Hematopoietic multipotent progenitor cell treated with erythropoietin and hydrocortisone succinate and interleukin-3 and kit ligand, for 17 days (in vitro differentiated cells): ENCODE data around the gene APLNR.

Experiments
- DNase-seq: peaks from one replicate; pipeline ENCODE4 v3.0.0-alpha.2; 2015; ENCODE audit warnings: low spot score

The APLNR gene

GRCh38 chr11:57251491-57252104, 14.5 kb upstream of the APLNR start:
- DNase-seq = peak; percentile 73

- no peak for DNase-seq
Observed at GRCh38 chr11:57251037-57251436, 14.0 kb upstream of the APLNR start.

DNA sequence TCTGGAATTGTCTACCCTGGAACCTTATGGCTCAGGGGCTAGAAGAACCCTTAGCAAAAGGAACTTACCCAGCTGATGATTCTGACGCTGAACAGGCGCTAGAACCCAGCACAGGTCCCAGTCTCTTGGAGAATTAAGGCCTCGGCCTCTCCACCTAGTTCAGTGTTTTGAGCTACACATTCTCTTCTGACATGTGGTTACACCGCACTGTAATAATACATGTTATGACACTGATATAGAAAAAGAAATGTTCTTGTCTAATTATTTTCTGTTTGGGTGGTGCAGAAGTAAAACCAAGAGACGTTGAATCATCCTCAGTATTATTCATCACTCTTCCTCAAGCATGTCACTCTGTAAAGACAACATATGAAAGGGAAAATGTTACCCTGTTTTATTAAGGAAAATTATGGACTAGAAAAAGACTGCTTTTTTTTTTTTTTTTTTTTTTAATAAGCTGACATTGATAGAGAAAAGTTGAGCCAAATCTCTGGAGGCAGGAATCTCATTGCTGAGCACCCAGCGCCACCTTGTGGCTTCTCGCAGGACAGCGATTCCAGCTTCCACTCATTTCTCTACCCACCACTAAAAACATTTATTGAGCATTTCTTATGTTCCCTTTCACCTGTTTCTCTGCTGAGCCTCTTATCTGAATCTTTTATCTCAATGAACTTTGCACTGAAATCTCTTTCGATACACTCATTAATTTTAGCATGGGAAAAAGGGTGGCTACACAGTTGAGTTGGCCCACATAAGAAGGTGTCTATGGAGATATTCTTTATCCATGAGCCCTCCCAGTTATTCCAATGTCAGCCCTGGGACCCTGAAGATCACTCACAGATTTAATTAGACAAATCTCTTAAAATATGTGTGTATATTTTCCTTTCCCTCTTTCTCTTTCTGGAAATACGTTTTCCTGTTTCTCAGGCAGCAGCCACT, 12.6 kb upstream of the APLNR start:
- DNase-seq = peak; percentile 61

GRCh38 chr11:57248780-57249383, 11.8 kb upstream of the APLNR start:
- no peak for DNase-seq

GRCh38 chr11:57244911-57245310, 7.9 kb upstream of the APLNR start:
- DNase-seq = no peak

- no peak for DNase-seq
Observed at GRCh38 chr11:57241353-57241972, 4.4 kb upstream of the APLNR start.

GRCh38 chr11:57240757-57241156, 3.7 kb upstream of the APLNR start:
- no peak for DNase-seq

GRCh38 chr11:57240007-57240406, 3.0 kb upstream of the APLNR start:
- DNase-seq = no peak

DNA sequence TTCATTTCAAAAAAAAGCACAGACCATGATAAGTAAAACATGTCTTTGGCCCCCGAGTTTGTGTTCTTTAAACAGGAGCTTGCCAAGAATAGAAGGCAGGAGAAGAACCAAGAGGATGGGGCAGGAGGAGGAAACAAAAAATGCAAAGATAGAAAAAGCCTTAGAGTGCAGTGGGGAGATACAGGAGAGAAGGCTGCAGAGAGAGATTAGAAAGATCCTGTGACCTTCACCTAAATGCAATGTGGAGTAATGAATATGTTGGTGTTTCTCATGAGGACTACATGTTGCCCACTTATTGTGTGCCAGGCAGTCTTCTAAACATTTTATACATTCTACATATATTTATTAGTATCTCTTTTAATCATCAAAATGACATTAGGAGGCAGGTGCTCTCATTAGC, 2.3 kb upstream of the APLNR start:
- DNase-seq = no peak

DNA sequence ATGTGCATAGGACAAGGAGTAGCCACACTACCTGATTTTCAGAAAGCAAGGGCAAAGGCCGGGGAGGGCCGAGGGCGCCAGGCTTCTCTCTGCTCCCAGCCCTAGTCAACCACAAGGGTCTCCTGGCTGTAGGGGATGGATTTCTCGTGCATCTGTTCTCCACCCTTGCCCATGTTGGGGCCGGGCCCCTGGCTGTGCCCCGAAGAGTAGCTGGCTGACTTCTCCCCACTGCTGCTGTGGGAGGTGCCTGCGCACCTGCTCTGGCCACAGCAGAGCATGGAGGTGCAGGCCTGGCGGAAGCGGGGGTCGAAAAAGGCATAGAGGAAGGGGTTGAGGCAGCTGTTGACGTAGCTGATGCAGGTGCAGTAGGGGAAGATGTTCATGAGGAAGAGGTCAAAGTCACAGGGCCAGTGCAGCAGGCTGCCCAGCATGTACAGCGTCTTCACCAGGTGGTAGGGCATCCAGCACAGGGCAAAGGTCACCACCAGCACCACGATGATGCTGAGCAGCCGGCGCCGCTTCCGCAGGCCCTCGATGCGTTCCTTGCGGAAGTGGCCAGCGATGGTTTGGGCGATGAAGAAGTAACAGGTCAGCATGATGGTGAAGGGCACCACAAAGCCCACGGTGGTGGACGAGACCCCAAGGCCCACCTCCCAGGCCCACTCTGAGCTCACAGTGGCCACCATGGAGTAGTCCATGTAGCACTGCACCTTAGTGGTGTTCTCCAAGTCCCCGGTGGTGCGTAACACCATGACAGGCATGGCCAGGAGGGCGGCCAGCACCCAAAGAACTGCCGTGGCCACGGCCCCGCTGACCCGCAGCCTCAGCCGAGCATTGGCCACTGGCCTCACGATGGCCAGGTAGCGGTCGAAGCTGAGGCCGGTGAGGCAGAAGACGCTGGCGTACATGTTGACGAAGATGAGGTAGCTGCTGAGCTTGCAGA, 1.0 kb downstream of the APLNR start:
- no peak for DNase-seq

DNA sequence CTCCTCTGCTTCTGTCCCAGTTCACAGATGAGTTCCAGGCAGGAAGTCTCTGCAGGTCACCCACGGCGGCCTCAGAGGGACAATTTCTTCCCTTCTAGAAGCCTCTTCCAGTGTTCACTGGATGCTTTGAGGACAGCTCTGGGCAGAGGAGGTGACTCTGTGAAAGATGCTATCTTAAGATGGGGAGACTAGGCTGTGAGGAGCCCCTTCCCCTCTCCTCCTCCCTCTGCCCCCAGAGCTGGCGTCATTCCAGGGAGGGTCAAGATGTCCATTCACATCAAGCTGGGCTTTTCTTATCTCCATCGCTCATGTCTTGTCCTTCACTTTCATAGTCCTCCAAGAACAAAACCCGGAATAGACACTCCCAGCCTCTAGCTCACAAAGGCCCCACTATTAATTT, 3.3 kb downstream of the APLNR start:
- DNase-seq = no peak

GRCh38 chr11:57231539-57232253, 5.4 kb downstream of the APLNR start:
- DNase-seq = no peak

DNA sequence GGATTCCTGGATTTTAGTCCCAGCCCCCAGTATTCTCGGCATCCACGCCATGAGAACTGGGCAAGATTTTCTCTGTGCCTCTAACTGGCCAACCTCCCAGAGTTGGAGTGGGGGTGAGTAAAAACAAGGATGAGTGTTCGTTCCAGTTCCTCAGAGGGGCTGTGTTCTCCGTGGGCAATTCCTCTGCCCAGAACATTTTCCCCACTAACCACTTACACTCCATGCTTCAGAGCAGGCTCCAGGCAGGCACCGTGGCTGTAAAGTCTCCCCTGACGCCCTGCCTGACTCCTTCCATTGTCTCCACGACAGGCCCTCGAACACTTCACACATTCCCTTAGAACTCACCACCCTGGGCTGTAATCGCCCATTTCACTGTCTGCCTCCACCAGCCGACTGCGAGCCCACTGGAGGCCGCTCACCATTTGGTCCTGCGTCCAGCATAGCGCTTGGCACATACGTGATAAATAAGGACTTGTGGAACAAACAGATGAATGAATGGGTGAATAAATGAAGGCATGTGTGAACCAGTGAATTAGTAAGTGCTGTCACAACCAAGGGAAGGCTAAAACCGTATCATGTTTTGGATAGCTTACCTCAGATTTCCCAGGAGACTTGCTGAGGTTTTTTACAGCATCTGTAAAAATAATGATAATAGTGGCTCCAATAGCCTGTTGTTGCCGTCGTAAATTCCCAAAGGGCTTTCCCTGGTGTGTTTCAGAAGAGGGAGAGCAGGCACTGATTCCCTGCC, 6.1 kb downstream of the APLNR start:
- DNase-seq = no peak

- no peak for DNase-seq
Observed at GRCh38 chr11:57230316-57230715, 6.7 kb downstream of the APLNR start.

GRCh38 chr11:57228600-57228999, 8.4 kb downstream of the APLNR start:
- no peak for DNase-seq

DNA sequence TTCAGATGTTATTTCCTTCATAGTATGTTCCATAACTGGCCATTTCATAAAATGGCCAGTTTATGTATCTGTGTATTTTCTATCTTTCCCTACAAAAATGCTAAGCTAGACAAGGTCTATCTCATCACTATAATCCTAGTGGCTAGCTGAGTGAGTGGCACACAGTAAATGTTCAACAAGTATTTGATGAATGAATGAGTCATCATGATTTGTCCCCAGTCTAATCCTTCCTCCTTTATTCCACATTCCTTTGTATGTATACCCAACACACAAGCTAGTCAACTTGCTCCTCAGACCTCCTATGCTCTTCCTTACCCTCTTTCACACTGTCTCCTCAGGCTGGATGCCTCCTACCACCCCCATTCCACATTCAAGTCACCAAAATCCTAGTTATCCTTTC, 12.5 kb downstream of the APLNR start:
- no peak for DNase-seq

GRCh38 chr11:57224128-57224527, 12.9 kb downstream of the APLNR start:
- DNase-seq = no peak

DNA sequence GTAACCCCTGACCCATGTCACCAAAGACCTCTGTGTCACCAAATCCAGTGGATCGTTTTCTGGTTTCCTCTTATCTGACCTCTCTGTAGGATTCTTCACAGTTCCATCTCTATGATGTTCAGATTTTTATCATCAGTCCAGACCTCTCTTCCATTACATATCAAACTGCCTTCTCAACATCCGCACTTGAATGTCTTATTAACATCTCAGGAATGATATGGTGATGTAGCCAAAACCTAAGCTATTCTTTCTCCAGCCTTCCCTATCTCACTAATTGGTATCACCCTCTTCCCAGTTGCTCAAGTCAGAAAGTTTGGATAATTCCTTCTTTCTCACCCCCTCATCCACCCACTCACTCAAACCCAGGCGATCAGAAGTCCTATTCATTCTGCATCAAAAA, 13.4 kb downstream of the APLNR start:
- DNase-seq = no peak

DNA sequence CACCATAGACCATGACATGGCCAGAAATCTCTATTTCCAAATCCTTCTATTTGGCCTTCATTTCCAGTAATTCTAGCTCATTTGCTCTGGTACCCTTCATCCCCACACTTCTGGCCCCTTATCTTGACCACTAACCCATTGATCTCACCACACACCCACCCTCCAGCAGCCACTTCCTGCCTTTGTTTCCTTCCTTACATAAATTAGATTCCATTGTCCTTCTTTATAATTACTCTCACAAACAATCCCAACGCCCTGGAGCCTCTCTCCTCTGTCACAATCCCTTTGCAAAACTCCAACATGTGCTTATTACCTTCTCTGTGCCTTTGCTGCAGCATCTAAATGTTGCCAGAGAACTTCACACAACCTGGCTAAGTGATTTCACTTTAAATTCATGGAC, 14.8 kb downstream of the APLNR start:
- DNase-seq = no peak

DNA sequence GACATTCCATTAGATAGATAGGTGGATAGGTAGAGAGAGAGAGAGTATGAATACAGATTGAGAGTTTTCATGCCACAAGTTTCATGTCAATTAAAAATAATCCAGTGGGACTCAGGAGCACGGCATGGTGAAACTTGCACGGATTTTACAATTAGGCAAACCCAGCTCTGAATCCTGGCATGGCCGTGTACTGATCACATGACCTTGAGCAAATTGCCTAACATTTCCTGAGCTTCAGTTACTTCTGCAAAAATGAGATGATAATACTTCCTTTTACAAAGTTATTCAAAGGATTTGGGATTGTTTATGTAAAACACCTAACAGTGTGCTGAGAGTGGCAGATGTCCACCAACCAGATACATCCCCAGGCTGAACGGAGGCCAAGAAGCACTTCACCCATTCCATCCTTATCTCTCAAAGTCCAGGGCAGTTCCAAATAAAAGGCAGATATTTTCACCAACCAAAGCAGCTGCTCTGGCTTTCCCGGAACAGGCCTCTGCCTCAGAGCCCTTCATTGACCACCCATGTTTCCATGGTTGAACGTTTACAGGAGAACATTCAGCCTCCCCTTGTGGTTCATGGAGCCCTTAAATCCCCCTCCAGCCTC, 17.9 kb downstream of the APLNR start:
- DNase-seq = no peak
